Amniotic epithelial cell (primary cell): Measurements from ENCODE around the gene PTPRT.

Source experiments
- DNase-seq: peaks from one replicate; pipeline ENCODE4 v3.0.0-alpha.2; 2010; ENCODE audit warnings: low read depth

Gene PTPRT

GRCh38 chr20:43119720-43120119 is 70.0 kb downstream of the PTPRT start:
- no peak for DNase-seq

- DNase-seq, result no peak
Observed at GRCh38 chr20:43102394-43102793, 87.3 kb downstream of the PTPRT start.

DNA sequence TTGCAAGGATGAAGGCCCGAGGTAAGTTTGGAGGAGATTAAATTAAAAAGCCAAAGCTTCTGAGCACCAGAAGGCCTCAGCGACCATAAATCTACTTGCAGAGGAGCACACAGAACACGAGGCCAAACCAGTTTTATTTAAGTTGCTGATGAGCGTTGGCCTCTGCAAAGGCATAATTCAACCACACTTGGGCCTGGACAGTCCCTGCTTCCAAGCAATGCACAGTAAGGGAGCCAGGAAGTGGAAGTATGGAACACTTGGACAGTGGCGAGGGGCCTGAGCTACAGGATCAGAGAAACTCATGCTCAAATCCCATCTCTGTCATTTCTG is 92.8 kb downstream of the PTPRT start:
- no peak for DNase-seq

DNA sequence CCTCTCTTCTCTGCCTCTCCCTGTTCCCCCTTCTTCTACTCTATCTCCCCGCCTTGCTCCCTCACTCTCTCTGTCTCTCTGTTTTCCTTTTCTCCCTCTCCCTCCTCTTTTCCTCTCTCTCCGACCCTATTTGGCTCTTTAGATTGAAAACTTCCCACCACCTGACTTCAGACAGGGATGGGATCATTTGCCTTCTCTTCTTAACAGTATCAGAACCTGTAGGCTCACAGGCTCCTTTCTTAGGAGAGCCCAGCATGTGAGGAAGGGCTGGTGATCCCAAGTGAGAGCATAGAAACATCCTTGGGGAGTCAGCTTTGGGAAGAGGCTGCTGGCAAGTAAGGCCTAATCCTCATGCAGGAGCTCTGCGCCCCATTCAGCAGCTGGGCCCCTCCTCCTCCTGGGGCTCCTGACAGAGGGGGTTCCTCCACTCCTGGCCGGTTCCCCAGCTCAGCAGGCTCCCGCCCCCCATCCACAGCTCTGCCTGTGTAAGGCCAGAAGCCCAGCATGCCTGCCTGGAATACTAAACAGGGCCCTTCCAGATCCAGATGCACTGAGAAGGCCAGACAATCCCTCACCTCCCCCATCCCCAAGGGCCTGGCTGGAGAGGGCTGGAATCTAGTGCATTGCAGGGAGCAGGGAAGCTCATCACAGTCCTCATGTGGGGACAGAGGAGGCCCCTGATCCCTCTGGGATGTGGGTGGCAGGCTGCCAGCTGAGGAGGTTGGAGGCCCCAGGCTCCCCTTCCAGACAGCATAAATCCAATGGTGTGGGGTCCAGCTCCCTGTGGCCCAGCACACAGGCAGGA is 93.4 kb downstream of the PTPRT start:
- no peak for DNase-seq

GRCh38 chr20:43095034-43095433 is 94.7 kb downstream of the PTPRT start:
- no peak for DNase-seq

GRCh38 chr20:43092386-43093088 is 97.2 kb downstream of the PTPRT start:
- DNase-seq, result no peak

GRCh38 chr20:43068482-43068881 is 121.2 kb downstream of the PTPRT start:
- no peak for DNase-seq

DNA sequence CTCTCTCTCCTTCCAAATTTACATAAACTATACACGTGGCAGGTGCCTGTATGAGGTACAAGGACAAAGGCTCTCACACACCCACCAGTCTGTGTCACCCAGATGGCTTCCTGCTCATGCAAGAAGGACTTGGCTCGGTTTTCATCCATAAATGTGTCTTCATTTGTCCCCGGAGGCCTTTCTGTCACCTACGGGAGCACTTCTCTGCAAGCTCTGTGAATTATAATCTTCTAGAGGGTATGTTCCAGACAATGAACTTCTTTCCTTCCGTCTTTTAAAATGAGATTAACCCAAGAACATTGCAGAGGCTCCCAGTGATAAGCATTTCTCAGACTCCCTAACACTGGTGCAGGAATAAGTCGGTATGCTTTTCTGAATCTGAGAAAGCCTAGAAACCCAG is 123.6 kb downstream of the PTPRT start:
- DNase-seq, result no peak

GRCh38 chr20:43065299-43065698 is 124.4 kb downstream of the PTPRT start:
- no peak for DNase-seq

- no peak for DNase-seq
Observed at GRCh38 chr20:43058077-43058476, 131.6 kb downstream of the PTPRT start.

DNA sequence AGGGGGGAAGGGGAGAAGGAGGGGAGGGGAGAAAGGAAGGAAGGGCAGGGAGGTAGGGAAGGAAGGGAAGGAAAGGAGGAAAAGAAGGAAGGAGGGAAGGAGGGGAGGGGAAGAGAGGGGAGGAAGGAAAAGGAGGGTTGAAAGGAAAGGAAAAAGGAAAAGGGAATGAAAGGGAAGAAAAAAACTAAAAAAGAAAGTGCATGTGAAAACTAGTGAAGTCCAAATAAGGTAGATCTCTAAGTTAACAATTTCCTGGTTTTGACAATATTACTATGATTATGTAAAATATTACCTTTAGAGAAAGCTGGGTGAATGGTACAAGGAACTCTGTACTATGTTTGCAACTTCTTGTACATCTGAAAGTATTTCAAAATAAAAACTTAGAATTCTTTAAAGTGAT is 132.4 kb downstream of the PTPRT start:
- no peak for DNase-seq

DNA sequence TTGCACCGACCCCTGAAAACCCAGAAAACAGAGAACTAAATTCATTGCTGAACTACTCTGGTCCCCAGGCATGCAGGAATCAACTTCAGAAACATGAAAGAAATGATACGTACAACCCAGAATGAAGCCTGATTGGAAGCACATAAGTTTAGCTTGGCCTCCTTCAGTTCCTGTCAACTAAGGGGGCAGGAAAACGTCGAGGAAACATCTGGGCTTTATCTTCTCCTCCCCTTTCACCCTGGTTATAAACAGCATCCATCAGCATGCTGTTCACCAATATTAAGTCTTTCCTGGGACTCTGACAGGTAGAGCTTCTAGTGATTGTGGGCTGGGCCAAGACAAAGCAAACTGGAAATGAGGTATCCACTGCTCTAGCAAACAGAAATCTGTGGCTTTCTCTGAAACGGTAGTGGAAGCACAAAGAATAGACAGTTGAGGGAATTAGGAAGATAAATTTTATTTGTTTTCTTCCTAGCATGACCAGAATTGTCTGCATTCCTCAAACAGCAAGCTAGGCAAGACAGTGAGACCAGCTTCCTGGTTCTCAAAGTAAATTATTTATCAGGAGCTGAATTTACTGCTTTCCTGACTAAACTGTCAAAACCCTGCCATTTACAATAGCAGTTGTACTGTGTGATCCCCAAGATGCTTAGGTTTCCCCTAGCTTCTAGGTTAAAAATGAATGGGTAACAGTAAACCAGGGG is 134.4 kb downstream of the PTPRT start:
- no peak for DNase-seq

- no peak for DNase-seq
Observed at GRCh38 chr20:43052532-43052931, 137.2 kb downstream of the PTPRT start.

DNA sequence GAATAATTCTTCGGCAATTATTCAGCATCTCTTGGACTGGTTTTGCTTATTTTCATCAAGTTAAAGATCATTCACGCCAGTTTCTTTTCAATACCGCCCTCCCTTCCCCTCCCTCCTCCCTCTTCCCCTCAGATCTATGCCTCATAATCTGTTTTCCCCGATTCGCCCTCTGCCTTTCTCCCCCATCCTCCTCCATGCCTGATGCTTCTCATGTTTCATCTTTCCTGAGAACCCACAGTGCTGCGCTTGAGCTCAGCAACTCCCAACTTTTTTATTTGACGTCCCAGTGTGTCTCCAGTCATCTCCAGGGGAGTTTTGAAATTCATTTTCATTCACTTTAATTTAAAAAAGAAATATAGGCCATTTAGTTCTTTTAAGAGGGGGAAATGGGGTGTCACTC is 142.7 kb downstream of the PTPRT start:
- no peak for DNase-seq

DNA sequence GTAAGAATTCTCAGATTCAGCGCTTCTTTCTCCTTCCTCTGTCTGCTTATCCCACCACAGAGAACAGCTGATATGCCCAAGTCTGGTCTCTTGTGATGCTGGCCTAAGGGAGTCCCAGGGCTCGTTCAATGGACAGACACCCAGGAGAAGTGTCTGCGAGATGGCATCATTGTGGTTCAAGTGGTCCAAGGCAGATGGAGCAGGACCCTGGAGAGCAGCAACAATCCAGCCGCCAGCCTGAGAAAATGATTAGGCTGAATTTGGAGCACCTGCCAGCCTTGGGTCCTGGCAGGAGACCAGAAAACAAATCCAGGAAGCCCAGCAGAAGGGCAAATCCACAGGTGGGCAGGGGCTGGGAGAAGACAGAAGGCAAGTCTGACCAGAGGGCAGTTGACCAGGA is 145.8 kb downstream of the PTPRT start:
- DNase-seq, result no peak

GRCh38 chr20:43040427-43040826 is 149.3 kb downstream of the PTPRT start:
- DNase-seq, result no peak

DNA sequence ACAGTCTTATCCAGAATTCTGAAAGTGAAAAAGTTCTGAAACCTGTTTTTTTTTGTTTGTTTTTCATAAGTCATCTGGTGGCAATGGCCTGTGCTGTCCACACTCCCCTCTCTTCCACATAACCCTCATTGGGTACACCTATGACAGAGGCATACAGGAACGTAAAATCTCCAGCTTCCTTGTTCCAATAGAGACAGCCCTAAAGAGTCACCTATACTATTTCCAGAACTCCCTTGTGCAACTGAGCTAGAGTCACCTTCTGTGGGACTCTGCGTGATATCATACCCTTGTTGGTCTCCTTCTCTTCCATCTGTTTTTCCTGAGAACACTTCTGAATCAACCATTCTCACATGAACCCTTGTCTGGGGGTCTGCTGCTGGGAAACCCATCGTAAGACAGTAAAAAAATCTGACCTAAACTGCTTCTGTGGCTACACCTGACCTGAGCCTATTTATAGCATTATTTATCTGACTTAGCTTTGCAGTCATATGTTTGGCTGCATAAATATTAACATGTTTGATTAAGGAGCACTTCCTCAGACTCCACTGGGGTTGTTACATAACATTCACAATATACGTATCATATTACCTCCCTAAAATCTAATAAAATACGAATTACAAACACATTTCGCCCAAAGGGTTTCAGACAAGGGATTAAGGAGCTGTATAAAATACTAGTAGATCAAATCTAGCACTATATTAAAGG is 151.9 kb downstream of the PTPRT start:
- DNase-seq, result no peak

DNA sequence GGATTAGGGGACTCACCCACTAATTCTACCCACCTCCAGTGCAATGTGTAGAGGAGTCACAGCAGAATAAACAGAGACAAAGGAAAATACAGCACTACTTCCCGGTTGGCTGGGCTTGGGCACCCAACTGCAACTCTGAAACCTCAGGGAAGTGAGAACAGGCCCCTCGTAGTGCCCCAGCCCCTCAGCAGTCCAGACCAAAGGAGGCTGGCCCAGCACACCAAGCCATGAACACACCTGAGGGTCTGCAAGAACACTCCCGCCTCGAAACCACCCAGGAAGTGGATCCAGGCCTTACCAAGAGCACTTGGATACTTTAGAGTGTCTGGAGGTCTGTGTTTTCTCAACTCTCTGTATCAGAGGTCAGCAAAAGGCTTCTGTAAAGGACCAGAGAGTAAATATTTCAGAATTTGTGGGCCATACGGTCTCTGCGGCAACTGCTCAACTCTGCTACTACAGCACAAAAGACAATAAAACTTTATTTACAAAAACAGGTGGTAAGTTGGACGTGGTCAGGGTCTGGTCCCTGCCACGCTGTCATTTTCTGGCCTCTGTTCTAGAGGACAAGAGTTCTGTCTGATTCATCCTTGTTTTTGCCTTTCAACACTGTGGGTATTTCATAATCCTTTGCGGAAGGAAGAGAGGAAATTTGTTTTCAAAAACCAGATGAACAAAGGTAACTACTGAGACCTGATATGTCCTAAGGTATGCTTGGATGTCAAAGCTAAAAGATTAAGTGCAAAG is 154.6 kb downstream of the PTPRT start:
- no peak for DNase-seq

DNA sequence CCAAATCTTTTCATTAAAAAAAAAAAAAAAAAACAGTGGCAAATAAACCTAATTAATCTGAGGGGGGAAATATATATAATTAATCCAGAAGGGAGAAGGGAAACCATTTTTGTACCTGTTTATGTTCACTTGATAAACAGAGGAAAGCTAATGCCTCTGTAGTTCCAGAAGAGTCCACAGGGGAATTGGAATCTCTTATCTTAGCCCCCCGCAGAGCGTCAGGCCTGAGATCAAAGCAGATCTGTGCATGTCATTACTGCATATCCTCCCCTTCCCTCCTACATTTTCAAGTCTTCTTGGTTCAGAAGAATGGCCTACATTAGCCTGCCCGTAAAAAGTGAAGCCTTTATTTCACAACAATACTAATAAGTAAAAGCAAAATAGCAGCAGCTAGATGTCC is 157.2 kb downstream of the PTPRT start:
- DNase-seq, result no peak

GRCh38 chr20:43029176-43029575 is 160.5 kb downstream of the PTPRT start:
- DNase-seq, result no peak

DNA sequence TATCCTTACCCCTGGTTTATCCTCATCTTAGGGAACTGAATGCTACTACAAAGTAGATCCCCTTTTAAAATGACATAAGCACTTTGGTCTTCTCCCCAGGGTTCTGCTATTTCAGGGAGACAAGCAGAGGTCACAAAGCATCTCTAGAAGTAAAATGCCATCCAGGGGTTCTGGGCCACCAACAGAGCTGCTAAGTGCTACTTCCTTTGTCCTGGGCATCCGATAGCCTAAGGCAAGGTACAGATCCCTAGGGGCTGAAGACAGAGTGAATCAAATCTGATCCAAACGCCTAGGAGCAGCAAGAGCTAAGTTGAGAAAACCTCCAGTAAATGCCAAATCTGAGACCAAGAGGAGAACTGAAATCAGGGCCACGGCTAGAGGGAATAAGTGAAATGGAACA is 161.2 kb downstream of the PTPRT start:
- DNase-seq, result no peak

- no peak for DNase-seq
Observed at GRCh38 chr20:43023836-43024235, 165.9 kb downstream of the PTPRT start.
